ENCODE measurements around the gene LRPAP1. TPM values are rescaled to one million over a fixed set of nuclear protein-coding genes. Genes with fewer than 3 reads are reported as not detected.

The LRPAP1 gene
- polyA plus RNA-seq, 1 donor, result 219 TPM

DNA sequence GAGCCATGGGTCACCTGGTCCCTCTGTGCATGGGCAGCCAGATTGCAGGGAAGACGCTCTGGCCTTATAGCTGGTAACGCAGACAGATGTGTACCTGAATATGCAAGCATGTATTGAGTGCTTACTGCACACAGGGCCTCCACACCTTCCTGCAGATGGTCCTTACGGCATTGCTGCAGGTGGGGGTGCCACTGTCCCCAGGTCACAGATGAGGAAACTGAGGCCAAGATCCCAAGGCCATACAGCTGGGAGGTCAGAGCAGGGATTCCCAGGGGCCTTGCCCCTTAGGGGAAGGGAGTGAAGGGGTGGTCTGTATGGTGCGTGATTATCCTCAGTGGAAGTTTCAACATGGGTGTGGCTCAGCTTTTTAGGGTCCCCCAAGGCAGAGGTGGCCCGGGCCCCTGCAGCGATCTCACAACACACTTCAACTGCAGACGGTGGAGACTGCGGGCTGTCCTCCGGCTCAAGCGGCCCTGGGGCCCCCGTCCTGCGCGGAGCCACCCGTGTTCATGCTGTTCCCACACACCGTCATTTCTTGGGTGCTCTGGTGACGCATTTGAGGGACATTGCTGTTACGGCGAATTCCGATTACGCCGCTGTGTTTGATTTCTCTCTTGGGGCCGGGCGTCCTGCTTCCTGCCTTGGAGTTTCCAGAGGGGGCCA, 61.0 kb downstream of the LRPAP1 start:
- Histone ChIP-seq H3K9me3 (ENCODE audit: control insufficient read depth, low read depth, low read length) (peaks cover 4% of the 10 kb centered on the region), H3K36me3 (ENCODE audit: control insufficient read depth, insufficient read depth, low read length) (no peaks in the 10 kb centered on the region), H3K27ac (ENCODE audit: low read length) (no peak overlapping the region), H3K4me3 (ENCODE audit: low read length) (no peak overlapping the region), H3K4me1 (ENCODE audit: control insufficient read depth, insufficient read depth, low read length) (no peaks in the 10 kb centered on the region), H3K27me3 (ENCODE audit: control insufficient read depth, insufficient read depth, low read length) (peaks cover 9% of the 10 kb centered on the region)
- DNase-seq, result no peak
- WGBS (ENCODE audit: insufficient coverage, low lambda C conversion rate), result no CpG with 5 or more reads among the region's 23 CpGs

DNA sequence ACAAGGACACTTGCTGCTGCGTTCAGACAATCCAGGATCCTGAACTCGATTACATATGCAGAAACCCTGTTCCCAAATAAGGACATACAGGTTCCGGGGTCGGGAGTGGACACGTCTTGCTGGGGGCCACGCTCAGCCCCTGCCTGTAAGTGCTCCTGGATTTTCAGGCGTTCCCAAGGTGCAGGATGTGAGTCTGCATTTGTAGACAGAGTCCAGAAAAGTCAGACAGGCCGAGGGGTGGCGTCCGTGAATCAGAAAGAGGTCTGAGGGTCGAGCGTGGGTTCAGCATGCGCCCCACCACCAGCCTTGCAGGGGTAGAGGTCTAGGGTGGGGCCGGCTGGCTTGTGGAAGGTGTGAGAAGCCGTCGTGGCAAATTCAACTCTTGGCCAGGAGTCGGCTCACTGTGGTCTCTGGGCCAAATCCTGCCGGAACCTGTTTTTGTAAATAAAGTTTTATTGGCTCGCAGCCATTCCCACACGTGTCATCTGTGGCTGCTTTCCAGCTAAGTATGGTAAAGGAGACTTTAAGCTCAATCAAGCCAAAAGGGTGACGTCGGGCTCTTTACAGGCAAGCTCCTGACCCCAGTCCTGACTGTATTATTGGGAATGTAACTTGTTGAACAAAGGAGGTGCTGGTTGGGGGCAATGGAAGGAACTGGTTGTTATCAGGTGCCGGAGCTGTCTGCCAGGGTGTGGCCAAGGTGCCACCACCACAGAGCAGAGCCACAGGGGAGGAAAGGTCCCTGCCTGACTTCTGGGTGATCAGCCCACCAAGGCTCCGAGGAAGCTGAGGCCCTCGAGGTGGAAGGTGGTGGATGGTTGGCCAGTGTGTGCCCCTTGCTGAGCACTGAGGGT, 61.8 kb downstream of the LRPAP1 start:
- H3K27ac ChIP-seq (ENCODE audit: low read length), result no peak overlapping the region
- no peaks in the 10 kb centered on the region for H3K4me1 ChIP-seq (ENCODE audit: control insufficient read depth, insufficient read depth, low read length)
- no CpG with 5 or more reads among the region's 25 CpGs for WGBS (ENCODE audit: insufficient coverage, low lambda C conversion rate)
- peaks cover 4% of the 10 kb centered on the region for H3K9me3 ChIP-seq (ENCODE audit: control insufficient read depth, low read depth, low read length)
- H3K4me3 ChIP-seq (ENCODE audit: low read length), result no peak overlapping the region
- no peaks in the 10 kb centered on the region for H3K36me3 ChIP-seq (ENCODE audit: control insufficient read depth, insufficient read depth, low read length)
- peaks cover 12% of the 10 kb centered on the region for H3K27me3 ChIP-seq (ENCODE audit: control insufficient read depth, insufficient read depth, low read length)
- DNase-seq, result no peak

DNA sequence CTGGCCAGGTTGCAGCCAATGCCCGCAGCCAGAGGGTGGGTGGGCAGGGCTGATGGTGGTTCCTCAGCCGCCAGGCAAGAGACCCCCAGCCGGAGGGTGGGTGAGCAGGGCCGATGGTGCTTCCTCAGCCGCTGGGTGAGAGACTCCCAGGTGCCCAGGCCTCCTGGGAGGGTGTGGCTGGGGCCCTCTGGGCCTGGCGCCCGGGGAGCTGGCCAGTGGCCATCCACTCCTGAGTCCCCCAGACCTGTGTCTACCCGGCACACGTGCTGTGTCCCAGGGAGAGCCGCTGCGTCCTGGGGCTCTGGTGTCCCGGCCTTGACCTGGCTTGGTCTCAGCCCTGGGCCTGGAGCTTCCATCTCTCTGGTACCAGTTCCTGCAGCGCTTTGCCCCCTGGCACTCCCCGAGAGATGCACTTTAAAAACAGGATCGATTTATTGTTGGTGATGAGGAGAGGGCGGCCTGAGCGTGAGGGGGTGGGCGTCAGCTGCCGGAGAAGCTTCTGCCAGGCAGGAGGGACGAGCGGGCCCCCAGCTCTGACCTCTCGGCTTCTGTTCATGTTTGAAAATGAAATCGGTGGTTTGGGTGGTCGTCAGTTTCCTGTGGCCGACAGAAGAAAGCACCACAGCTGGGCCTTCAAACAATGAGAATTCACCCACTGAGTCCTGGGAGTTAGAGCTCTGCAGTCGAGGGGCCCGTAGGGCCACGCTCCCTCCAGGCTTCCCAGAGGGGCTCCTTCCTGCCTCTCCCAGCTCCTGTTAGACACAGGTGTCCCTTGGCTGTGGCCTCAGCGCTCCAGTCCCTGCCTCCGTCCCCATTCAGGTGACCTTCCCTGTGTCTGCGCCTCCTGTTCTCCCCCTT, 62.6 kb downstream of the LRPAP1 start:
- no peaks in the 10 kb centered on the region for H3K4me1 ChIP-seq (ENCODE audit: control insufficient read depth, insufficient read depth, low read length)
- no peak for DNase-seq
- H3K4me3 ChIP-seq (ENCODE audit: low read length), result no peak overlapping the region

DNA sequence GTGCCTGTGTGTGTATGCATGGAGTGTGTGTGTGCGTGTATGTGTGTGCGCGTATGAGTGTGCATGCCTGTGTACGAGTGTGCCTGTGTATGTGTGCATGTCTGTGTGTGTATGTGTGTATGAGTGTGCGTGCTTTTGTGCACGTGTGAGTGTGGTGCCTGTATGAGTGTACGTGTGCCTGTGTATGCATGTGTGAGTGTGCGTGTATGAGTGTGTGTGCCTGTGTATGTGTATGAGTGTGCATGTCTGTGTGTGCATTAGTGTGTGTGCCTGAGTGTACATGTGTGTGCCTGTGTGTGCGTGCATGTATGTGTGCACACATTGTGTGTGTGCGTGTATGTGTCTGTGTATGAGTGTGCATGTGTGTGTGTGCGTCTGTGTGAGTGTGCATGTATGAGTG, 63.4 kb downstream of the LRPAP1 start:
- H3K4me1 ChIP-seq (ENCODE audit: control insufficient read depth, insufficient read depth, low read length), result no peaks in the 10 kb centered on the region
- no CpG with 5 or more reads among the region's 11 CpGs for WGBS (ENCODE audit: insufficient coverage, low lambda C conversion rate)
- no peak overlapping the region for H3K4me3 ChIP-seq (ENCODE audit: low read length)

More for the DNA sequence above, 62.6 kb downstream of the LRPAP1 start:
- Histone ChIP-seq H3K27me3 (ENCODE audit: control insufficient read depth, insufficient read depth, low read length) (peaks cover 9% of the 10 kb centered on the region), H3K9me3 (ENCODE audit: control insufficient read depth, low read depth, low read length) (peaks cover 4% of the 10 kb centered on the region), H3K27ac (ENCODE audit: low read length) (no peak overlapping the region), H3K36me3 (ENCODE audit: control insufficient read depth, insufficient read depth, low read length) (no peaks in the 10 kb centered on the region)
- WGBS (ENCODE audit: insufficient coverage, low lambda C conversion rate), result 82% methylated on average over 2 of the region's 31 CpGs

DNA sequence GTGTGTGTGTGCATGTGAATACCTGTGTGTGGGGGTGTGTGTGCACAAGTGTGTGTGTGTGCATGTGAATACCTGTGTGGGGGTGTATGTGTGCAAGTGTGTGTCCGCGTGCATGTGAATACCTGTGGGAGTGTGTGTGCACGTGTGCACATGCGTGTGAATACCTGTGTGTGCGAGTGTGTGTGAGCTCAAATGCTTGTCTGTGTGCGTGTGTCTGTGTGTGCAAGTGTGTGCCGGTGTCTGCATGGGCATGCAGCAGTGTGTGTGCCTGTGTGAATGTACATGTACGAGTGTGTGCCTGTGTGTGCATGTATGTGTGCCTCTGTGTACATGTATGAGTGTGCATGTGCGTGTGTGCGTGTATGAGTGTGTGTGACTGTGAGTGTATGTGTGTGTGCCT, 64.1 kb downstream of the LRPAP1 start:
- H3K4me3 ChIP-seq (ENCODE audit: low read length), result no peak overlapping the region
- no peaks in the 10 kb centered on the region for H3K36me3 ChIP-seq (ENCODE audit: control insufficient read depth, insufficient read depth, low read length)
- no peak overlapping the region for H3K27ac ChIP-seq (ENCODE audit: low read length)
- no CpG with 5 or more reads among the region's 10 CpGs for WGBS (ENCODE audit: insufficient coverage, low lambda C conversion rate)
- H3K4me1 ChIP-seq (ENCODE audit: control insufficient read depth, insufficient read depth, low read length), result no peaks in the 10 kb centered on the region
- H3K27me3 ChIP-seq (ENCODE audit: control insufficient read depth, insufficient read depth, low read length), result peaks cover 21% of the 10 kb centered on the region
- no peak for DNase-seq
- peaks cover 4% of the 10 kb centered on the region for H3K9me3 ChIP-seq (ENCODE audit: control insufficient read depth, low read depth, low read length)

More for the DNA sequence above, 63.4 kb downstream of the LRPAP1 start:
- Histone ChIP-seq H3K27me3 (ENCODE audit: control insufficient read depth, insufficient read depth, low read length) (peaks cover 17% of the 10 kb centered on the region), H3K9me3 (ENCODE audit: control insufficient read depth, low read depth, low read length) (peaks cover 4% of the 10 kb centered on the region), H3K27ac (ENCODE audit: low read length) (no peak overlapping the region), H3K36me3 (ENCODE audit: control insufficient read depth, insufficient read depth, low read length) (no peaks in the 10 kb centered on the region)
- DNase-seq, result no peak

DNA sequence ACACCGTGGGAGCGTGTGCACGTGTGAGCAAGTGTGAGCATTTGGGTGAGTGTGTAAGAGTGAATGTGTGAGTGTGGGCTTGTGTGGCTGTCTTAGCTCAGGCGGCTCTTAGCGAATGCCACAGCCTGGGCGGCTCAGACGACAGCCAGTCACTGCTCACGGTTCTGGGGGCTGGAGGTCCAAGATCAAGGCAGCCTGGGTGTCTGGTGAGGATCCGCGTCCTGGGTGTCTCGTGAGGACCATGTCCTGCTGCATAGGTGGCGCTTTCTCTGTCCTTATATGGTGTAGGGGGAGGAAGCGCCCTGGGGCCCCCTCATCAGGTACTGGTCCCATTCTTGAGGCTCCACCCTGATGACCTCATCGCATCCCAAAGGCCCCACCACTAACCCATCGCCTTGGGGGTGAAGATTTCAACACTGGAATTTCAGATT, 64.6 kb downstream of the LRPAP1 start:
- Histone ChIP-seq H3K36me3 (ENCODE audit: control insufficient read depth, insufficient read depth, low read length) (no peaks in the 10 kb centered on the region), H3K27me3 (ENCODE audit: control insufficient read depth, insufficient read depth, low read length) (peaks cover 24% of the 10 kb centered on the region), H3K9me3 (ENCODE audit: control insufficient read depth, low read depth, low read length) (peaks cover 4% of the 10 kb centered on the region), H3K4me1 (ENCODE audit: control insufficient read depth, insufficient read depth, low read length) (no peaks in the 10 kb centered on the region), H3K4me3 (ENCODE audit: low read length) (no peak overlapping the region), H3K27ac (ENCODE audit: low read length) (no peak overlapping the region)
- no peak for DNase-seq
- WGBS (ENCODE audit: insufficient coverage, low lambda C conversion rate), result no CpG with 5 or more reads among the region's 15 CpGs

DNA sequence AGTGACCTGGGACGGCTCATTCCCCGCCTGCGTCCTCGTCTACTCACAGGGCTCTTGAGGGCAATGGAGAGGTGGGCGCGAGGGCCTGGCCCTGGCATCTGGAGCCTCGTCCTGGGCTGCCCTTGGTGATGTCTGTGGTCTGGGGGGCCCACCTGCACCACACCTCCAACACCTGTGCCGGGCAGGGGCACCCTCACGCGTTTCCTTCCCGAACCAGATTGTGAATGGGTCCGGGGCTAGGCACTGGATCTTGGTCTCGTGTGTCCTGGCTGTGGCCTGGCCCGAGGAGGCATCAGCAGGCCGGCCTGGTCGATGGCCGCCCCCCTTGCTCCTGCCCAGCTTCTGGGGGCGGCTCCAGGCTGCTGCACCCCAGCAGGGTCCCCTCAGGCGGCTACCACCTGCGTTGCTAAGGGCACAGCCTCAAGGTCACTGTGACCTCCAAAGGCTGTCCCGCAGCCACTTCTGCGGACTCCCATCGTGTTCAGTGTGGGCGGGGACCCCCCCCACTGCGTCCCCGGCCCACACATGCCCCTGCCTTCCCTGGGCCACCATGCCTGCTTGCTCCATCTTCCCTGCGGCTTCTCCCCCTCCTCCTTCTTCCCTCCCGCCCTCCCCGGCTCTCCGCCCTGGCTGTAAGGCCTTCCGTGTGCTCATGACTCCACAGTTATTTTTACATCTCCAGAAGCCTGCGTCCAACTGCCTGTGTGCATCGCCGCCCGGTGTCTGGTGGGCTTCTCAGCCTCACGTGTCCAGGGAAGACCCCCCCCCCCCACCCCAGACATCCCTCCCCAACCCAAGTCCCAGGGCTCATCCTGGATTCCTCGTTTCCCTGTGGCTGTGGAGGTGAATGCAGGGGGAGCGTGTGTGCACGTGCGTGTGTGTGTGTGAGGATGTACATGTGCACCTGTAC, 65.3 kb downstream of the LRPAP1 start:
- WGBS (ENCODE audit: insufficient coverage, low lambda C conversion rate), result no CpG with 5 or more reads among the region's 40 CpGs
- no peak for DNase-seq
- Histone ChIP-seq H3K4me3 (ENCODE audit: low read length) (no peak overlapping the region), H3K9me3 (ENCODE audit: control insufficient read depth, low read depth, low read length) (peaks cover 4% of the 10 kb centered on the region), H3K36me3 (ENCODE audit: control insufficient read depth, insufficient read depth, low read length) (no peaks in the 10 kb centered on the region), H3K27ac (ENCODE audit: low read length) (no peak overlapping the region), H3K27me3 (ENCODE audit: control insufficient read depth, insufficient read depth, low read length) (peaks cover 29% of the 10 kb centered on the region), H3K4me1 (ENCODE audit: control insufficient read depth, insufficient read depth, low read length) (no peaks in the 10 kb centered on the region)

DNA sequence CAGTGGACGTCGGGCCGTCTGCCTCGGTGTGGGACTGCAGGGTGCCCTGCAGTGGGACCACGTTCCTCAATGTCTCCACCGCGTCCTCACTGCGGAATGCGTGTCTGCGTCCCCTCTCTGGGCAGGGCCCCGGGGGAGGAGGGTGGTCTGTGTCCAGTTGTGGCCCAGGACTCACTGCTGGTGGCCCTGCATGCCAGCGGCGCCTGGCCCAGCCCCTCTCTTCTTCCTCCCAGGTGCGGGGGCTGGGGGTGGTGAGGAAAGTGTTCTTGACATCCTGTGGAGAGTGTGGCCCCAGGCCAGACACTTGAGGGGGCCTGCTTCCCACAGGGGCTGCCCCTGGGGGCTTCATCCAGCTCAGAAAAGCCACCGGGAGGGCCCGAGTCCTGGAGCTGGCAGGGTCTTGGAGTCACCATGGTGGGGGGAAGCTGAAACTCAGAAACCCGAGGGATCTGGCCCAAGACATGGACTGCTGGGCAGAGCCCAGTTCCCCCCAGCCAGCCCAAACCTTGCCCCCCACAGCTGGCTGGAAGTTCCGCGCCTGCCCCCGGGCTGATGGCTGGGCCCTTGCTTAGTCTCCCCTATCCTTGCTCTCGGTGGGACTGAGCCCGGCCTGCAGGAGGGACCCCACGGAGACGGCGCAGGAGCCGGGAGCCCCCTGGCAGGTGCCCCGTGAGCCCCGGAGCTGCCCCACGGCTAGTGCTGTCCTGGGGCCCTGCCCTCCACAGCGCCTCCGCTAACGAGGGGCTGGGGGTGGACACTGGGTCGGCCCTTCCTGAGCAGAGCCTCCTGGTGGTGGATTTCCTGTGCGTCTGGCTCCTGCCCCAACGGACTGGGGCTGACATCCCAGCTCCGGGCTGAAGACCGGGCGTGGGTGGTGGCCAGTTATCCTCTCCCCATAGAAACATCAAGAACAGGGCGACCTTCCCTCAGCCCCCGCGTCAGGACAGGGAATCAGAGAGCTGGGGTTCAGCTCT, 66.2 kb downstream of the LRPAP1 start:
- DNase-seq, result no peak
- Histone ChIP-seq H3K9me3 (ENCODE audit: control insufficient read depth, low read depth, low read length) (peaks cover 4% of the 10 kb centered on the region), H3K27ac (ENCODE audit: low read length) (no peak overlapping the region), H3K27me3 (ENCODE audit: control insufficient read depth, insufficient read depth, low read length) (peaks cover 35% of the 10 kb centered on the region), H3K4me1 (ENCODE audit: control insufficient read depth, insufficient read depth, low read length) (no peaks in the 10 kb centered on the region), H3K36me3 (ENCODE audit: control insufficient read depth, insufficient read depth, low read length) (no peaks in the 10 kb centered on the region), H3K4me3 (ENCODE audit: low read length) (no peak overlapping the region)
- WGBS (ENCODE audit: insufficient coverage, low lambda C conversion rate), result no CpG with 5 or more reads among the region's 41 CpGs

All from large intestine (tissue), 3 donors.